Measurements from ENCODE around the gene PTGDS. TPM values are rescaled to one million over a fixed set of nuclear protein-coding genes. Genes with fewer than 3 reads are reported as not detected.

PTGDS gene
- total RNA-seq, 1 experiment from 2014 or later: not detected

- H3K9me3 Mint-ChIP-seq (ENCODE audit: unreplicated experiment): no peaks in the 10 kb centered on the region
Observed at GRCh38 chr9:136983167-136983566, 5.9 kb downstream of the PTGDS start.

GRCh38 chr9:136983656-136984314 is 6.5 kb downstream of the PTGDS start:
- Histone ChIP-seq H3K27me3 (replicated peaks; ENCODE audit: control insufficient read depth, insufficient read depth, low read length) (no peaks in the 10 kb centered on the region), H3K9me3 (no peaks in the 10 kb centered on the region), H3K36me3 (ENCODE audit: control insufficient read depth, insufficient read depth, low read length) (no peaks in the 10 kb centered on the region), H3K4me1 (peaks cover 8% of the 10 kb centered on the region), H3K4me3 (ENCODE audit: low read depth, low read length) (no peak overlapping the region)
- intact Hi-C loops (cut with micrococcal nuclease; ENCODE audit: unreplicated experiment): no loop called here
- no peak for TF ChIP-seq CTCF (IDR thresholded peaks at IDR 0.05; ENCODE audit: insufficient read depth in 1 of 2, low read depth in 1 of 2, low read length in 1 of 2, severe bottlenecking in 1 of 2, unreplicated experiment in 1 of 2)
- H3K4me3 Mint-ChIP-seq (ENCODE audit: unreplicated experiment): no peak overlapping the region
- ChIA-PET POLR2A (no interaction called here), CTCF (no interaction called here)
- DNase-seq: no peak
- peaks cover 10% of the 10 kb centered on the region for H3K4me1 Mint-ChIP-seq (ENCODE audit: low read depth, unreplicated experiment)
- H3K27ac Mint-ChIP-seq (ENCODE audit: unreplicated experiment): no peak overlapping the region
- BruUV-seq (replicated peaks): no TSS peak
- H3K9me3 Mint-ChIP-seq (ENCODE audit: unreplicated experiment): no peaks in the 10 kb centered on the region
- H3K36me3 Mint-ChIP-seq (ENCODE audit: insufficient read depth, unreplicated experiment): no peaks in the 10 kb centered on the region
- H3K27me3 Mint-ChIP-seq (ENCODE audit: insufficient read depth, unreplicated experiment): no peaks in the 10 kb centered on the region

More at GRCh38 chr9:136983167-136983566, 5.9 kb downstream of the PTGDS start:
- Mint-ChIP-seq H3K27ac (ENCODE audit: unreplicated experiment) (no peak overlapping the region), H3K27me3 (ENCODE audit: insufficient read depth, unreplicated experiment) (no peaks in the 10 kb centered on the region), H3K4me1 (ENCODE audit: low read depth, unreplicated experiment) (peaks cover 7% of the 10 kb centered on the region), H3K36me3 (ENCODE audit: insufficient read depth, unreplicated experiment) (no peaks in the 10 kb centered on the region), H3K4me3 (ENCODE audit: unreplicated experiment) (no peak overlapping the region)
- H3K4me1 ChIP-seq: peaks cover 4% of the 10 kb centered on the region; the same call in 1 of the 2 replicates
- intact Hi-C loops (cut with micrococcal nuclease; ENCODE audit: unreplicated experiment): no loop called here
- DNase-seq: no peak
- no peak overlapping the region for H3K4me3 ChIP-seq (ENCODE audit: low read depth, low read length)
- no peaks in the 10 kb centered on the region for H3K36me3 ChIP-seq (ENCODE audit: control insufficient read depth, insufficient read depth, low read length)
- no peaks in the 10 kb centered on the region for H3K9me3 ChIP-seq
- no peak for TF ChIP-seq CTCF (IDR thresholded peaks at IDR 0.05; ENCODE audit: insufficient read depth in 1 of 2, low read depth in 1 of 2, low read length in 1 of 2, severe bottlenecking in 1 of 2, unreplicated experiment in 1 of 2)
- no peaks in the 10 kb centered on the region for H3K27me3 ChIP-seq (replicated peaks; ENCODE audit: control insufficient read depth, insufficient read depth, low read length)
- no TSS peak for BruUV-seq (replicated peaks)
- ChIA-PET CTCF (no interaction called here), POLR2A (no interaction called here)

- no peaks in the 10 kb centered on the region for H3K36me3 ChIP-seq (ENCODE audit: control insufficient read depth, insufficient read depth, low read length)
- H3K36me3 Mint-ChIP-seq (ENCODE audit: insufficient read depth, unreplicated experiment): peaks cover 6% of the 10 kb centered on the region
- ChIA-PET POLR2A (no interaction called here), CTCF (no interaction called here)
- no peaks in the 10 kb centered on the region for H3K27me3 Mint-ChIP-seq (ENCODE audit: insufficient read depth, unreplicated experiment)
- no peak for TF ChIP-seq CTCF (IDR thresholded peaks at IDR 0.05; ENCODE audit: insufficient read depth in 1 of 2, low read depth in 1 of 2, low read length in 1 of 2, severe bottlenecking in 1 of 2, unreplicated experiment in 1 of 2)
- no peaks in the 10 kb centered on the region for H3K9me3 ChIP-seq
- peaks cover 18% of the 10 kb centered on the region for H3K4me1 Mint-ChIP-seq (ENCODE audit: low read depth, unreplicated experiment)
- no peaks in the 10 kb centered on the region for H3K27me3 ChIP-seq (replicated peaks; ENCODE audit: control insufficient read depth, insufficient read depth, low read length)
- intact Hi-C loops (cut with micrococcal nuclease; ENCODE audit: unreplicated experiment): no loop called here
- H3K9me3 Mint-ChIP-seq (ENCODE audit: unreplicated experiment): no peaks in the 10 kb centered on the region
- no TSS peak for BruUV-seq (replicated peaks)
- peaks cover 14% of the 10 kb centered on the region for H3K4me1 ChIP-seq
- no peak for DNase-seq
- no peak overlapping the region for H3K4me3 Mint-ChIP-seq (ENCODE audit: unreplicated experiment)
- no peak overlapping the region for H3K27ac Mint-ChIP-seq (ENCODE audit: unreplicated experiment)
- H3K4me3 ChIP-seq (ENCODE audit: low read depth, low read length): no peak overlapping the region
Observed at GRCh38 chr9:136984464-136985026, 7.2 kb downstream of the PTGDS start.

Measured in Caco-2 (cell line).